Measurements from ENCODE around the gene TBC1D5. TPM values are rescaled to one million over a fixed set of nuclear protein-coding genes. Genes with fewer than 3 reads are reported as not detected.

The TBC1D5 gene
- total RNA-seq, 2 experiments from 2014 or later: 54.4 to 57.2 TPM

GRCh38 chr3:17765819-17766472 is 23.5 kb upstream of the TBC1D5 start:
- Mint-ChIP-seq H3K36me3 (ENCODE audit: low read depth) (no peaks in the 10 kb centered on the region), H3K27me3 (ENCODE audit: low read depth) (no peaks in the 10 kb centered on the region), H3K9me3 (no peaks in the 10 kb centered on the region), H3K4me3 (no peak overlapping the region), H3K27ac (no peak overlapping the region), H3K4me1 (ENCODE audit: low read depth) (no peaks in the 10 kb centered on the region)
- intact Hi-C loops (cut with micrococcal nuclease): no loop called here
- no peak for DNase-seq
- CTCF ChIA-PET: no interaction called here

DNA sequence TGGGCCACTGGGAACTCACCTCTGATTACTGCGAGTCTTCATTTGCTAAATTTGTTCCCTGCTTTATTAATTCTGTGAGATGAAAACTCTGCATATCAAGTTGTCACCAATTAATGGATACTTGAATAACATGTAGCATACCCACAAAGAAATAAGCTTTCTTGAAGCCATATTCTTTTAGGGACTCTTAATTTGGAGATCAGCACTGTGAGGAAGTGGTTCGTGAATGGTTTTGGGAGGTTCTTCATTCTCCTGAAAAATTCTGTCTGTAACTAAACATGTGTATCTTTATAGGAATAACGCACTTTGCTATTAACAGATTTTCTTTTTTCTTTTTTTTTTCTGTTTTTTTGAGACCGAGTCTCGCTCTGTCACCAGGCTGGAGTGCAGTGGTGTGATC is 19.1 kb upstream of the TBC1D5 start:
- intact Hi-C loops (cut with micrococcal nuclease): no loop called here
- DNase-seq: no peak

GRCh38 chr3:17759901-17760300 is 17.5 kb upstream of the TBC1D5 start:
- Mint-ChIP-seq H3K4me3 (no peak overlapping the region), H3K27me3 (ENCODE audit: low read depth) (peaks cover 4% of the 10 kb centered on the region), H3K27ac (no peak overlapping the region), H3K9me3 (no peaks in the 10 kb centered on the region), H3K4me1 (ENCODE audit: low read depth) (peaks cover 3% of the 10 kb centered on the region), H3K36me3 (ENCODE audit: low read depth) (no peaks in the 10 kb centered on the region)
- DNase-seq: no peak
- CTCF ChIA-PET: no interaction called here
- intact Hi-C loops (cut with micrococcal nuclease): no loop called here

More for the DNA sequence above, 19.1 kb upstream of the TBC1D5 start:
- CTCF ChIA-PET: interaction anchor here (0.6 to 1.5 kb wide), 2 partner anchors 79 to 534 kb away, joined by 3 to 4 read pairs; no protein-coding TSS in a partner anchor
- H3K36me3 Mint-ChIP-seq (ENCODE audit: low read depth): no peaks in the 10 kb centered on the region
- no peak overlapping the region for H3K4me3 Mint-ChIP-seq
- no peak overlapping the region for H3K27ac Mint-ChIP-seq
- H3K4me1 Mint-ChIP-seq (ENCODE audit: low read depth): no peaks in the 10 kb centered on the region
- H3K27me3 Mint-ChIP-seq (ENCODE audit: low read depth): peaks cover 4% of the 10 kb centered on the region
- H3K9me3 Mint-ChIP-seq: no peaks in the 10 kb centered on the region

DNA sequence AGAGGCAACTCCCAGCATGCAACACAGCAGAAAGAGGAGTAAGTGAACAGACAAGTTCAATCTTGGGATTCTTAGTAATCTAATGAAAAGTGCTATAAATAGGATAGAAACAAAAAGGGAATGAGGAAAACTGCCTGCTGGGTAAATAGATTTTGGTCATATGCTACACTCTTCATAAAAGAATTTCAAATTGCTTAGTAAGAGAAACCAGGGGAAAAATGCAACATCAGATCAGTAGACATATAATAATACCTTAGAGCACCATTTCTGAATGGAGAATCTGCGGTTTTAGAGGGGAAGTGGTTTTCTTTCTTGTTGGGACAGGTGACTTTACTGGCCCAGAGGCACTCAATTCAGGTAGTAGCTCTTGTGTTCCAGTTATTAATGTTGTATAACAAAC is 13.4 kb upstream of the TBC1D5 start:
- Mint-ChIP-seq H3K27me3 (ENCODE audit: low read depth) (peaks cover 4% of the 10 kb centered on the region), H3K9me3 (no peaks in the 10 kb centered on the region), H3K27ac (no peak overlapping the region), H3K36me3 (ENCODE audit: low read depth) (no peaks in the 10 kb centered on the region), H3K4me3 (no peak overlapping the region), H3K4me1 (ENCODE audit: low read depth) (peaks cover 3% of the 10 kb centered on the region)
- DNase-seq: no peak
- intact Hi-C loops (cut with micrococcal nuclease): no loop called here
- CTCF ChIA-PET: no interaction called here

GRCh38 chr3:17753632-17753992 is 11.2 kb upstream of the TBC1D5 start:
- Mint-ChIP-seq H3K4me3 (no peak overlapping the region), H3K27me3 (ENCODE audit: low read depth) (peaks cover 4% of the 10 kb centered on the region), H3K4me1 (ENCODE audit: low read depth) (peaks cover 15% of the 10 kb centered on the region), H3K9me3 (no peaks in the 10 kb centered on the region), H3K36me3 (ENCODE audit: low read depth) (no peaks in the 10 kb centered on the region), H3K27ac (no peak overlapping the region)
- intact Hi-C loops (cut with micrococcal nuclease): no loop called here
- no peak for DNase-seq
- CTCF ChIA-PET: no interaction called here

DNA sequence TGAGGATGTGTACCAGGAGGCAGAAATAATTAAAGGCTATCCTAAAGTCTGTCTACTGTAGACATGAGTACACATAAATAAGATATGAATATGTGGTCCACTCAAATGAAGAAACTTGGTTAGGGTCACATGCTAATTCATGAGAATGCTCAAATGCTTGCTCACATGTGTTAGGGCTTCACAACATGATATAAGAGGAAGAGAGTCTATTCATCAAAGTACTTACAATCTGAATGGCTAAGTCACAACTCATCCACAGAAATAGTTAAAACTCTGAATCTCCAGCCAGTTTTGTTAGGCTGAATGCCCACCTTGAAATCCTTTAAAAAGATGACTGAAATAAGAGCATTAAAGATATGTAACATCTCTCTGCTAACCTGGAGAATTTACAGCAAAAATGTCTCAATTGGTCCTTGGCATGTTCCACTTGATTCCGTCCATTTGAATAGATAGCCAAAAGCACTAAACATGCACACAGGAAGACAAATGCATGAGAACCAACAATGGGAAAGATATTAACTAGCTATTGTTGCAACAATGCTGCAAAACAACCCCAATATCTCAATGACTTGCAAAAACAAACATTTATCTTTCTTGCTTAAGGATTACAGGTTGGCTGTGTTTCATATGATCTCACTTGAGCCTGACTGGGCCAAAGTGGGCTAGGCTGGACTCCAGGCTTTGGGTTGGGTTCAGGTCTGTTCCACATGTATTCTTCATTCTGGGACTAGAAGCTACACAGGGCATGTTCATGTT is 10.6 kb upstream of the TBC1D5 start:
- intact Hi-C loops (cut with micrococcal nuclease): no loop called here
- Mint-ChIP-seq H3K4me3 (no peak overlapping the region), H3K4me1 (ENCODE audit: low read depth) (peaks cover 15% of the 10 kb centered on the region), H3K36me3 (ENCODE audit: low read depth) (no peaks in the 10 kb centered on the region), H3K27me3 (ENCODE audit: low read depth) (peaks cover 4% of the 10 kb centered on the region), H3K9me3 (no peaks in the 10 kb centered on the region), H3K27ac (no peak overlapping the region)
- CTCF ChIA-PET: interaction anchor here (1.0 kb wide), 1 partner anchor 186 kb away, joined by 3 read pairs; no protein-coding TSS in a partner anchor
- no peak for DNase-seq

- intact Hi-C loops (cut with micrococcal nuclease): no loop called here
- CTCF ChIA-PET: interaction anchor here (1.0 kb wide), 1 partner anchor 185 kb away, joined by 3 read pairs; no protein-coding TSS in a partner anchor
- no peaks in the 10 kb centered on the region for H3K36me3 Mint-ChIP-seq (ENCODE audit: low read depth)
- no peaks in the 10 kb centered on the region for H3K9me3 Mint-ChIP-seq
- DNase-seq: no peak
- H3K27me3 Mint-ChIP-seq (ENCODE audit: low read depth): peaks cover 4% of the 10 kb centered on the region
- H3K4me3 Mint-ChIP-seq: no peak overlapping the region
- peaks cover 17% of the 10 kb centered on the region for H3K4me1 Mint-ChIP-seq (ENCODE audit: low read depth)
- no peak overlapping the region for H3K27ac Mint-ChIP-seq
These were observed 10.0 kb upstream of the TBC1D5 start for GRCh38 chr3:17752436-17752835.

DNA sequence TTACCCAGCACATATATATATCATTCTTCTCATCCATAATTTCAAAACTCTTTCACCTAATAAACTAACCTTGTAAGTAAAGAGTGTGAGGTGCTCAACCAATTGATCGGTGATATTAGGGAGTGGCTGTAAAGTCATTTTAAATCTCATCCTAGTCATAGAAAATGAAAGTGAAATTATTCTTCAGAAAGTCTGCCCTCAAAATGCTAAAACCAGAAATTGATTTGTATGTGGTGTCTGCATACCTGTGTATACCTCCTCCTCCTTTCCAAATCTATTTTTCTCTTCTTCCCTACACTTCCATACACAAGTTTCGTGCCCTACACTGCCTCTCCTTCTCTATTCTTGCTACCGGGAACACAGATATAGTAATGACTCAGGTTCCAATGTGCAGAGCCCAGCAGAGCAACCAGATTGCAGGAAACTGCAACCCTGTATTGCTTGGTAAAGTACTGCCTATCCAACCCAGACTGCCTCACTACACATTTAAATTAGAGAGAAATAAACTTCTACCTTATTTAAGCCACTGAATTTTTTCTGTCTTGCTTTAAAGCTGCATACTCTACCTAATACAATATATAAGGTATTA is 7.4 kb upstream of the TBC1D5 start:
- Mint-ChIP-seq H3K4me3 (peak overlapping the region; percentile 53), H3K9me3 (no peaks in the 10 kb centered on the region), H3K4me1 (ENCODE audit: low read depth) (peaks cover 16% of the 10 kb centered on the region), H3K27me3 (ENCODE audit: low read depth) (no peaks in the 10 kb centered on the region), H3K27ac (no peak overlapping the region), H3K36me3 (ENCODE audit: low read depth) (no peaks in the 10 kb centered on the region)
- no peak for DNase-seq
- CTCF ChIA-PET: no interaction called here
- intact Hi-C loops (cut with micrococcal nuclease): loop anchor here (10.0 kb wide), 4 partner anchors 55 to 1155 kb away; partner anchors contain the start of gene PLCL2

GRCh38 chr3:17749281-17749680 is 6.8 kb upstream of the TBC1D5 start:
- no peak overlapping the region for H3K4me3 Mint-ChIP-seq
- CTCF ChIA-PET: no interaction called here
- intact Hi-C loops (cut with micrococcal nuclease): loop anchor here (10.0 kb wide), 4 partner anchors 56 to 1154 kb away; partner anchors contain the start of gene PLCL2
- no peak overlapping the region for H3K27ac Mint-ChIP-seq
- no peaks in the 10 kb centered on the region for H3K27me3 Mint-ChIP-seq (ENCODE audit: low read depth)
- H3K4me1 Mint-ChIP-seq (ENCODE audit: low read depth): peaks cover 16% of the 10 kb centered on the region
- peak; percentile 21 for DNase-seq
- no peaks in the 10 kb centered on the region for H3K9me3 Mint-ChIP-seq
- no peaks in the 10 kb centered on the region for H3K36me3 Mint-ChIP-seq (ENCODE audit: low read depth)

DNA sequence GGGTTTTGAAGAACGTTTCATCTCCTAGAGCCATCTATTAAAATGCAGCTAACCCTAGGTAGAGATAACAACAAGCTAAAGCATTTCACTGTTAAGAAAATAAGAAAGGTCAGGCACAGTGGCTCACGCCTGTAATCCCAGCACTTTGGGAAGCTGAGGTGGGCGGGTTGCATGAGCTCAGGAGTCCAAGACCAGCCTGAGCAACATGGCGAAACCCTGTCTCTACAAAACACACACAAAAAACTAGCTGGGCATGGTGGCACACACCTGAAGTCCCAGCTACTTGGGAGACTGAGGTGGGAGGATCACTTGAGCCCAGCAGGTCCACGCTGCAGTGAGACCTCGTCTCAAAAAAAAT is 5.4 kb upstream of the TBC1D5 start:
- Mint-ChIP-seq H3K27ac (no peak overlapping the region), H3K4me1 (ENCODE audit: low read depth) (peaks cover 22% of the 10 kb centered on the region), H3K4me3 (no peak overlapping the region), H3K36me3 (ENCODE audit: low read depth) (no peaks in the 10 kb centered on the region), H3K9me3 (no peaks in the 10 kb centered on the region), H3K27me3 (ENCODE audit: low read depth) (no peaks in the 10 kb centered on the region)
- intact Hi-C loops (cut with micrococcal nuclease): loop anchor here (10.0 kb wide), 4 partner anchors 57 to 1153 kb away; partner anchors contain the start of gene PLCL2
- DNase-seq: no peak
- CTCF ChIA-PET: no interaction called here

GRCh38 chr3:17747174-17747889 is 4.9 kb upstream of the TBC1D5 start:
- CTCF ChIA-PET: no interaction called here
- H3K27me3 Mint-ChIP-seq (ENCODE audit: low read depth): no peaks in the 10 kb centered on the region
- H3K4me3 Mint-ChIP-seq: no peak overlapping the region
- no peak overlapping the region for H3K27ac Mint-ChIP-seq
- H3K4me1 Mint-ChIP-seq (ENCODE audit: low read depth): peaks cover 22% of the 10 kb centered on the region
- no peaks in the 10 kb centered on the region for H3K9me3 Mint-ChIP-seq
- H3K36me3 Mint-ChIP-seq (ENCODE audit: low read depth): no peaks in the 10 kb centered on the region
- no peak for DNase-seq
- intact Hi-C loops (cut with micrococcal nuclease): loop anchor here (10.0 kb wide), 4 partner anchors 57 to 1153 kb away; partner anchors contain the start of gene PLCL2

DNA sequence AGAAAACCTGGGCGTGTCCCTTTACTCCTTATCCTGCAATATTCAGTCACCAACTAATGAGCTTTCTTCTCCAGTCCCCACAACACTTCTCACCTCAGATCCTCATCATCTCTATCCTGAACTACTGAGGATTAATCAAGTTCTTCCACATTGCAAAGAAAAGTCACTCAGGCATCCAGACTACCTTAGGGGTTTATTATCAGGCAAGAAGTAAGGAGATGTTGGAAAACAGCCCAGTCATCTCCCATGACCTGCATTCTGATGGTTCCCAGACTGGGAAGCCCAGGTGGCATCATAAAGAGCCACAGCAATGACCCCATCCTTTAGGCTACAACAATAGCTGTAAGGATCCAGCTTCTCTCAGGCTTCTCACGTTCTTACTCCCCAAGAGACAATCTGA is 3.5 kb upstream of the TBC1D5 start:
- H3K27ac Mint-ChIP-seq: no peak overlapping the region
- DNase-seq: no peak
- intact Hi-C loops (cut with micrococcal nuclease): loop anchor here (10.0 kb wide), 4 partner anchors 59 to 1151 kb away; partner anchors contain the start of gene PLCL2
- no peak overlapping the region for H3K4me3 Mint-ChIP-seq
- CTCF ChIA-PET: interaction anchor here (1.4 kb wide), 1 partner anchor 95 kb away, joined by 3 read pairs; no protein-coding TSS in a partner anchor
- H3K27me3 Mint-ChIP-seq (ENCODE audit: low read depth): no peaks in the 10 kb centered on the region
- H3K9me3 Mint-ChIP-seq: no peaks in the 10 kb centered on the region
- peaks cover 28% of the 10 kb centered on the region for H3K4me1 Mint-ChIP-seq (ENCODE audit: low read depth)
- no peaks in the 10 kb centered on the region for H3K36me3 Mint-ChIP-seq (ENCODE audit: low read depth)

All from activated naive CD4-positive, alpha-beta T cell treated with anti-CD3 and anti-CD28 coated beads for 36 hours (primary cell).